Ovary (tissue), 3 donors: ENCODE data around the gene COQ8A.

Experiments used
- POLR2A ChIP-seq: fragments of 450-650 bp; IDR thresholded peaks from one replicate; pipeline ENCODE4 v1.6.1; 2017; ENCODE audit warnings: antibody characterized with exemption, mild to moderate bottlenecking, moderate library complexity
- TF ChIP-seq, protein P1 (sequence below), 3 donors: fragments of 450-650 bp in 2 of 3; fragments of 200-600 bp in 1 of 3; IDR thresholded peaks; one replicate each; pipeline versions ENCODE4 v1.5.1 to v1.8.0; 2016 to 2022; ENCODE audit warnings: antibody characterized with exemption in 3 of 3, mild to moderate bottlenecking in 1 of 3
- donor health status: DM: no; HTN: no; CAD: no.

DNA sequence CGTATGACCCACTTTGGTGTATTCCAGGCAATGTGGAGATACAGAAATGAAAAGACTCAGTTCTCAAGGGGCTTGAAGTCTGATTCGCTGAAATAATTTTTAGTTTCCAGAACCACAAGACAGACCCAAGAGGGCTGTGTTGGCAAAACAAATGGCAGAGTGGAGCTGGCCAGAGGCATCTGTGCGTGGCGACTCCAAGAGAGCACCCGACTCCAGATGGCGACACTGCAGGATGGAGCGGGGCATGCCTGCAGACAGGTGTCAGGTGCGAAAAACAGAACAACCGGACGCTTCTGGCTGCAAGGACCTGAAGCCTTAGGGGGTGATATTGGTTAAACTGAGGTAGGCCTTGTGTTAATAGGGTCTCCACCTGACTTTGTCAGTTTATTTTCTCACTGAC lies 31.7 kb upstream of the COQ8A start:
- TF ChIP-seq, protein P1, sequence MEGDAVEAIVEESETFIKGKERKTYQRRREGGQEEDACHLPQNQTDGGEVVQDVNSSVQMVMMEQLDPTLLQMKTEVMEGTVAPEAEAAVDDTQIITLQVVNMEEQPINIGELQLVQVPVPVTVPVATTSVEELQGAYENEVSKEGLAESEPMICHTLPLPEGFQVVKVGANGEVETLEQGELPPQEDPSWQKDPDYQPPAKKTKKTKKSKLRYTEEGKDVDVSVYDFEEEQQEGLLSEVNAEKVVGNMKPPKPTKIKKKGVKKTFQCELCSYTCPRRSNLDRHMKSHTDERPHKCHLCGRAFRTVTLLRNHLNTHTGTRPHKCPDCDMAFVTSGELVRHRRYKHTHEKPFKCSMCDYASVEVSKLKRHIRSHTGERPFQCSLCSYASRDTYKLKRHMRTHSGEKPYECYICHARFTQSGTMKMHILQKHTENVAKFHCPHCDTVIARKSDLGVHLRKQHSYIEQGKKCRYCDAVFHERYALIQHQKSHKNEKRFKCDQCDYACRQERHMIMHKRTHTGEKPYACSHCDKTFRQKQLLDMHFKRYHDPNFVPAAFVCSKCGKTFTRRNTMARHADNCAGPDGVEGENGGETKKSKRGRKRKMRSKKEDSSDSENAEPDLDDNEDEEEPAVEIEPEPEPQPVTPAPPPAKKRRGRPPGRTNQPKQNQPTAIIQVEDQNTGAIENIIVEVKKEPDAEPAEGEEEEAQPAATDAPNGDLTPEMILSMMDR (IDR thresholded peaks at IDR 0.05): no peak
- TF ChIP-seq POLR2A: no peak
